Adrenal gland (tissue), 12 donors: ENCODE measurements around the gene MTOR. TPM values are rescaled to one million over a fixed set of nuclear protein-coding genes. Genes with fewer than 3 reads are reported as not detected.

Experiments
- DNase-seq, 7 donors: peaks; one replicate each; pipeline ENCODE4 v3.0.0-alpha.2; 2019 to 2020
- H3K27ac ChIP-seq, 5 donors: fragments of 200-600 bp; sonication (generic) in 4 of 5; 1 replicate in 3 of 5; 2 replicates in 2 of 5; pipeline versions ENCODE4 v1.5.1 to v1.8.0; 2016 to 2020; ENCODE audit warnings: mild to moderate bottlenecking in 1 of 5
- H3K27me3 ChIP-seq: fragments of 200-600 bp; 2 replicates; pipeline ENCODE4 v1.8.0; 2021
- H3K36me3 ChIP-seq, 2 donors: fragments of 200-600 bp; replicated peaks in 1 of 2; 1 replicate in 1 of 2; 2 replicates in 1 of 2; pipeline versions ENCODE4 v1.5.1 to v1.8.0; 2018 to 2022
- H3K4me1 ChIP-seq, 2 donors: fragments of 200-600 bp; replicated peaks in 1 of 2; 1 replicate in 1 of 2; 2 replicates in 1 of 2; pipeline versions ENCODE4 v1.5.1 to v1.8.0; 2018 to 2021
- H3K4me3 ChIP-seq, 4 donors: fragments of 200-600 bp; sonication (generic) in 3 of 4; one replicate each; pipeline ENCODE4 v1.5.1; 2016 to 2018
- H3K9me3 ChIP-seq, 3 donors: fragments of 200-600 bp; sonication (generic) in 1 of 3; replicated peaks in 1 of 3; 1 replicate in 2 of 3; 2 replicates in 1 of 3; pipeline versions ENCODE4 v1.5.1 to v1.8.0; 2016 to 2021
- CTCF ChIP-seq, 6 experiments: fragments of 450-650 bp in 4 of 6; fragments of 200-600 bp in 2 of 6; sonication (generic) in 1 of 6; IDR thresholded peaks; 1 replicate in 5 of 6; 2 replicates in 1 of 6; pipeline versions ENCODE4 v1.5.1 to v1.8.0; 2016 to 2021; ENCODE audit warnings: antibody characterized with exemption in 6 of 6, mild to moderate bottlenecking in 2 of 6, moderate library complexity in 1 of 6
- POLR2A ChIP-seq, 2 donors: fragments of 450-650 bp; IDR thresholded peaks; one replicate each; pipeline ENCODE4 v1.6.1; 2017; ENCODE audit warnings: antibody characterized with exemption in 2 of 2, mild to moderate bottlenecking in 2 of 2, moderate library complexity in 1 of 2
- WGBS, 4 donors: extraction: QIAGEN DNeasy Blood & Tissue Kit in 2 of 4; methylation state at CpG; one replicate each; pipeline versions ENCODE4 v1.1.5 to v1.1.7; 2013 to 2017; 5-methylcytosine and 5-hydroxymethylcytosine counted together
- intact Hi-C, 2 donors: fragments of 100-400 bp; cut with DNase I; formaldehyde crosslinking; loops; one replicate each; pipeline versions ENCODE4 v1.14.1 to v1.15.0; 2022 to 2023
- polyA plus RNA-seq, 3 donors: library from polyadenylated mRNA; stranded (reverse); fragments of 200-250 nt in 2 of 3; fragments of 350-450 nt in 1 of 3; fragmentation: Illumina TruSeq in 1 of 3; extraction: RNeasy Lipid Tissue Mini Kit (QIAGEN cat#74804) in 1 of 3; gene quantifications; one replicate each; pipeline ENCODE4 v1.2.3, GENCODE V29; 2013 to 2014
- total RNA-seq, 9 donors: library from RNA; depleted of rRNA in 4 of 9; stranded (reverse); fragments of >200 nt in 4 of 9; fragments of 120-200 nt in 1 of 9; fragmentation: NEBNext Ultra II Directional in 1 of 9; extraction: Animal tissue kit (Norgen Biotek cat#: 25700) in 1 of 9; gene quantifications; one replicate each; pipeline versions ENCODE4 v1.1.0 to v1.2.4, GENCODE V29; 2013 to 2023
- donor health status: healthy with polysubstance abuse.
- donor health status: Bipolar disorder and iron deficiency.
- donor health status: DM: yes; HTN: yes; CAD: no.
- donor health status: DM: no; HTN: no; CAD: no.
- donor health status: DM: no; HTN: no; CAD: no.
- donor health status: DM: yes; HTN: yes; CAD: no.

MTOR gene
- total and polyA plus RNA-seq, 12 donors, result 21.4 to 45.3 (median 33.4) TPM

DNA sequence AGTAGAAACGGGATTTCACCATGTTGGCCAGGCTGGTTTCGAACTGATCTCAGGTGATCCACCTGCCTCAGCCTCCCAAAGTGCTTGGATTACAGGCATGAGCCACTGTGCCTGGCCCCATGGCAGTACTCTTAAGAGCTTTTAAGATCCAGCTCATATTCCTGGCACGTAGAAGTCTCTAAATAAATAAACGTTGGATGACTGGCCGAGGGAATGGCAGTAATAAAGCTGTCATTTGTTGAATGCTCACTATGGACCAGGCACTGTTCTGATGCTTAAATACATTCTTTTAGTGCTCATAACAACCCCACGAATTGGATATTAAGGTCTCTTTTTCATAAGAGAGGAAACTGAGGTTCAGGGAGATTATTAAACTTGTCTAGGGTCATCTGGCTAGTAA, 31.5 kb upstream of the MTOR start:
- H3K27me3 ChIP-seq, result no peaks in the 10 kb centered on the region
- no peaks in the 10 kb centered on the region for H3K36me3 ChIP-seq
- WGBS, 4 donors, result 89 to 93% (median 91%) methylated on average over 6 of the region's 6 CpGs
- no peak for TF ChIP-seq POLR2A (IDR thresholded peaks at IDR 0.05)
- TF ChIP-seq CTCF (IDR thresholded peaks at IDR 0.05), result no peak
- intact Hi-C loops, result no loop called here
- H3K4me3 ChIP-seq, result no peak overlapping the region
- H3K9me3 ChIP-seq, result no peaks in the 10 kb centered on the region
- H3K27ac ChIP-seq, result no peak overlapping the region
- no peak for DNase-seq
- no peaks in the 10 kb centered on the region for H3K4me1 ChIP-seq

GRCh38 chr1:11291049-11291448, 28.7 kb upstream of the MTOR start:
- H3K27ac ChIP-seq, result no peak overlapping the region
- no peak for TF ChIP-seq CTCF (IDR thresholded peaks at IDR 0.05)
- no peak for TF ChIP-seq POLR2A (IDR thresholded peaks at IDR 0.05)
- H3K27me3 ChIP-seq, result no peaks in the 10 kb centered on the region
- no peaks in the 10 kb centered on the region for H3K4me1 ChIP-seq
- peaks cover 0 to 8% of the 10 kb centered on the region in 2 donors for H3K36me3 ChIP-seq
- no peak for DNase-seq
- 73 to 85% (median 80%) methylated on average over 2 of the region's 2 CpGs for WGBS, 4 donors
- intact Hi-C loops, result no loop called here
- H3K4me3 ChIP-seq, result no peak overlapping the region
- H3K9me3 ChIP-seq, result no peaks in the 10 kb centered on the region

DNA sequence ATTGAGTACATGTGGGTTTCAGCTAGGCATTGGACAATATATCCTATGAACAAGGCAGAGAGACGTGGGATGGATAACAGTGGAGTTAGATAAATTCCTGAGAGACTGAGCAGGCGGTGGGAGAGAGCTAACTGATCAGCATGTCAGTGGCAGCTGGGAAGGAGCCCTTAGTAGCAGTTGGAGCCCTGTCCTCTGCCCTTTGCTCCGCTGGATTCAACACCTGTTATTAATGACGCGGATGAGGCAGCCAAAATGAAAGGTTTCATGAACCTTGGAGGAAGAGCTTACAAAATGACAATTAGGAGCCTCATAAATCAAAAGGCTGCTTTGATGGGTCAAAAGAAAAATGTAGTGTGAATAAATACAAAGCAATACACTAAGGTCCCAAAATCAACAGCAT, 26.7 kb upstream of the MTOR start:
- Histone ChIP-seq H3K4me3 (no peak overlapping the region), H3K4me1 (no peaks in the 10 kb centered on the region), H3K9me3 (no peaks in the 10 kb centered on the region), H3K27me3 (no peaks in the 10 kb centered on the region), H3K36me3 (peaks cover 0 to 13% of the 10 kb centered on the region in 2 donors), H3K27ac (no peak overlapping the region)
- 92 to 95% (median 93%) methylated on average over 5 of the region's 5 CpGs for WGBS, 4 donors
- intact Hi-C loops, result no loop called here
- no peak for TF ChIP-seq POLR2A (IDR thresholded peaks at IDR 0.05)
- TF ChIP-seq CTCF (IDR thresholded peaks at IDR 0.05), result no peak
- no peak for DNase-seq

DNA sequence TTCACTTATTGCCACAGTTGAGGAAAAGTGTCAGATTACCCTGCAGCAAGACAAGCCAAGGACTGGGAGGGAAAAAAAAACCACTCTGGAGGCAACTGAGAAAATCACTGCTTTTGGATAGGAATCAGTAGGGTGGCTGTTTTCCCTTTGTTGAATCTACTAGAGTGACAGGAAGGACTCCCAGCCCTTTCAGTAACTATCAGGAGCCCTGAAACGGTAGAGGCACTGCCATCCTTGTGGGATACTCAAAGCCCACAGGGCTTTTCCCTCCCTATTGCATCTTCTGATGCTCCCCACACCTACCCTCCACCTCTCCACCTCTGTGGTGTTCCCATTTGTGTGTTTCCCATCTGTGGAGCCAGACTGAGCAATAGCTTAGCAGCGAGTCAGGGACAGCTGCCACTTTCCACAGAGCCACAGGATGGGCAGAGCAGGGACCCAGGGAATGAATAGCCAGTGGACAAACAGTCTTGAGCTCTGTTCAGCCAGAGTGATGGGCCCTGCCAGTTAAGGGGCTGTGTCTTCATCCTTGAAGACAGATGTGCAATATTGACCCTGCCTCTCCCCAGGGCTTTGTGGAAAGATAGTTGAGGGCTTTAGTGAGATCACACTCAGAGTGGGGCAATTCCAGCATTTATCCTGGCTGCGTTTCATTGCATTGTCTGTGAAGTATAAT, 24.5 kb upstream of the MTOR start:
- Histone ChIP-seq H3K36me3 (peaks cover 0 to 13% of the 10 kb centered on the region in 2 donors), H3K4me1 (peaks cover 0 to 9% of the 10 kb centered on the region in 2 donors), H3K27me3 (no peaks in the 10 kb centered on the region), H3K27ac (no peak overlapping the region), H3K9me3 (no peaks in the 10 kb centered on the region), H3K4me3 (no peak overlapping the region)
- intact Hi-C loops, result no loop called here
- 77 to 93% (median 82%) methylated on average over 2 to 3 of the region's 3 CpGs for WGBS, 4 donors
- DNase-seq, result no peak
- no peak for TF ChIP-seq CTCF (IDR thresholded peaks at IDR 0.05)
- no peak for TF ChIP-seq POLR2A (IDR thresholded peaks at IDR 0.05)
